Gastrocnemius medialis (tissue), 4 donors: Measurements from ENCODE around the gene ZNF782.

Experiments
- POLR2A ChIP-seq, 2 donors: fragments of 450-650 bp; IDR thresholded peaks; one replicate each; pipeline ENCODE4 v1.6.1; 2017; ENCODE audit warnings: antibody characterized with exemption in 2 of 2, mild to moderate bottlenecking in 2 of 2, moderate library complexity in 2 of 2
- TF ChIP-seq, protein P1 (sequence below), 5 experiments: fragments of 450-650 bp in 3 of 5; fragments of 200-600 bp in 2 of 5; sonication (generic) in 2 of 5; IDR thresholded peaks in 4 of 5; conservative IDR thresholded peaks in 1 of 5; 1 replicate in 4 of 5; 2 replicates in 1 of 5; pipeline ENCODE4 v1.5.1; 2016 to 2019; ENCODE audit warnings: antibody characterized with exemption in 5 of 5, mild to moderate bottlenecking in 3 of 5, moderate library complexity in 3 of 5

GRCh38 chr9:96852676-96853075, 1.6 kb downstream of the ZNF782 start:
- TF ChIP-seq, protein P1, sequence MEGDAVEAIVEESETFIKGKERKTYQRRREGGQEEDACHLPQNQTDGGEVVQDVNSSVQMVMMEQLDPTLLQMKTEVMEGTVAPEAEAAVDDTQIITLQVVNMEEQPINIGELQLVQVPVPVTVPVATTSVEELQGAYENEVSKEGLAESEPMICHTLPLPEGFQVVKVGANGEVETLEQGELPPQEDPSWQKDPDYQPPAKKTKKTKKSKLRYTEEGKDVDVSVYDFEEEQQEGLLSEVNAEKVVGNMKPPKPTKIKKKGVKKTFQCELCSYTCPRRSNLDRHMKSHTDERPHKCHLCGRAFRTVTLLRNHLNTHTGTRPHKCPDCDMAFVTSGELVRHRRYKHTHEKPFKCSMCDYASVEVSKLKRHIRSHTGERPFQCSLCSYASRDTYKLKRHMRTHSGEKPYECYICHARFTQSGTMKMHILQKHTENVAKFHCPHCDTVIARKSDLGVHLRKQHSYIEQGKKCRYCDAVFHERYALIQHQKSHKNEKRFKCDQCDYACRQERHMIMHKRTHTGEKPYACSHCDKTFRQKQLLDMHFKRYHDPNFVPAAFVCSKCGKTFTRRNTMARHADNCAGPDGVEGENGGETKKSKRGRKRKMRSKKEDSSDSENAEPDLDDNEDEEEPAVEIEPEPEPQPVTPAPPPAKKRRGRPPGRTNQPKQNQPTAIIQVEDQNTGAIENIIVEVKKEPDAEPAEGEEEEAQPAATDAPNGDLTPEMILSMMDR (IDR thresholded peaks at IDR 0.05 in 4 of 5, conservative IDR thresholded peaks at IDR 0.05 in 1 of 5): no peak
- no peak for TF ChIP-seq POLR2A (IDR thresholded peaks at IDR 0.05)
